Measurements from ENCODE around the gene CCDC18. TPM values are rescaled to one million over a fixed set of nuclear protein-coding genes. Genes with fewer than 3 reads are reported as not detected.

Gene CCDC18
- total RNA-seq (3.9 TPM), polyA plus RNA-seq (ENCODE audit: insufficient read depth, low read depth, low replicate concordance) (1.2 TPM)
- long read RNA-seq, donor 1, partial matches to known transcripts: 5 of 5 reads
- long read RNA-seq, donor 1, other reads (novel, unspliced or antisense): 0 of 5 reads
- long read RNA-seq, donor 2, partial matches to known transcripts: 33 of 77 reads
- long read RNA-seq, donor 2, other reads (novel, unspliced or antisense): 44 of 77 reads
- long read RNA-seq, donor 3, partial matches to known transcripts: 53 of 69 reads
- long read RNA-seq, donor 3, other reads (novel, unspliced or antisense): 16 of 69 reads
- long read RNA-seq, donor 4, partial matches to known transcripts: 23 of 23 reads
- long read RNA-seq, donor 4, other reads (novel, unspliced or antisense): 0 of 23 reads
- long read RNA-seq, donor 5: 0 reads
- long read RNA-seq, donor 6: 0 reads
- long read RNA-seq, donor 7, partial matches to known transcripts: 0 of 6 reads
- long read RNA-seq, donor 7, other reads (novel, unspliced or antisense): 6 of 6 reads
- long read RNA-seq, donor 8, partial matches to known transcripts: 5 of 5 reads
- long read RNA-seq, donor 8, other reads (novel, unspliced or antisense): 0 of 5 reads
- long read RNA-seq, donor 9: 0 reads
- long read RNA-seq, donor 10: 0 reads

- Histone ChIP-seq H3K4me1 (ENCODE audit: control insufficient read depth in 2 of 3, insufficient read depth in 2 of 3, low read depth in 1 of 3, low read length in 3 of 3) (peaks cover 0 to 16% (median 0%) of the 10 kb centered on the region in 3 donors), H3K36me3 (ENCODE audit: control insufficient read depth in 2 of 3, insufficient read depth in 3 of 3, low read length in 3 of 3) (no peaks in the 10 kb centered on the region), H3K9ac (ENCODE audit: low read length in 3 of 3) (peak within 1 kb of the TSS; percentile 81 to 99 (median 88)), H3K9me3 (ENCODE audit: control insufficient read depth in 2 of 3, insufficient read depth in 1 of 3, low read length in 3 of 3) (no peaks in the 10 kb centered on the region), H3K27ac (ENCODE audit: low read depth in 2 of 2, low read length in 2 of 2) (peak within 1 kb of the TSS; percentile 99), H3K4me3 (ENCODE audit: low read length in 3 of 3) (peak within 1 kb of the TSS; percentile 85 to 94 (median 91)), H3K27me3 (ENCODE audit: control insufficient read depth, insufficient read depth, low read length) (no peaks in the 10 kb centered on the region)
- no peak for FAIRE-seq
- no peak for TF ChIP-seq CTCF (IDR thresholded peaks at IDR 0.05; ENCODE audit: borderline replicate concordance, extremely low read depth, insufficient read depth)
- intact Hi-C loops (cut with DNase I): no loop called here
- DNase-seq: peak in 1 of 5 donors; percentile 57
Measured at GRCh38 chr1:93180723-93181613, at the start of gene CCDC18. Gene CCDC18 (plus strand): TSS chr1:93180724. CDS start chr1:93183362, 2,638 bp downstream.

GRCh38 chr1:93132638-93133037, 47.9 kb upstream of the CCDC18 start:
- FAIRE-seq (no peak), DNase-seq (no peak)
- no peak overlapping the region for H3K27ac ChIP-seq (ENCODE audit: low read depth in 2 of 2, low read length in 2 of 2)
- TF ChIP-seq CTCF (IDR thresholded peaks at IDR 0.05; ENCODE audit: borderline replicate concordance, extremely low read depth, insufficient read depth): no peak
- no peaks in the 10 kb centered on the region for H3K9me3 ChIP-seq (ENCODE audit: control insufficient read depth in 2 of 3, insufficient read depth in 1 of 3, low read length in 3 of 3)
- no peak overlapping the region for H3K9ac ChIP-seq (ENCODE audit: low read length in 3 of 3)
- no peak overlapping the region for H3K4me3 ChIP-seq (ENCODE audit: low read length in 3 of 3)
- no peaks in the 10 kb centered on the region for H3K27me3 ChIP-seq (ENCODE audit: control insufficient read depth, insufficient read depth, low read length)
- intact Hi-C loops (cut with DNase I): no loop called here
- peaks cover 8 to 19% (median 15%) of the 10 kb centered on the region in 3 donors for H3K36me3 ChIP-seq (ENCODE audit: control insufficient read depth in 2 of 3, insufficient read depth in 3 of 3, low read length in 3 of 3)
- no peaks in the 10 kb centered on the region for H3K4me1 ChIP-seq (ENCODE audit: control insufficient read depth in 2 of 3, insufficient read depth in 2 of 3, low read depth in 1 of 3, low read length in 3 of 3)

GRCh38 chr1:93136445-93136844, 44.1 kb upstream of the CCDC18 start:
- Histone ChIP-seq H3K9ac (ENCODE audit: low read length in 3 of 3) (no peak overlapping the region), H3K9me3 (ENCODE audit: control insufficient read depth in 2 of 3, insufficient read depth in 1 of 3, low read length in 3 of 3) (no peaks in the 10 kb centered on the region), H3K4me1 (ENCODE audit: control insufficient read depth in 2 of 3, insufficient read depth in 2 of 3, low read depth in 1 of 3, low read length in 3 of 3) (no peaks in the 10 kb centered on the region), H3K27ac (ENCODE audit: low read depth in 2 of 2, low read length in 2 of 2) (no peak overlapping the region), H3K4me3 (ENCODE audit: low read length in 3 of 3) (no peak overlapping the region), H3K27me3 (ENCODE audit: control insufficient read depth, insufficient read depth, low read length) (no peaks in the 10 kb centered on the region), H3K36me3 (ENCODE audit: control insufficient read depth in 2 of 3, insufficient read depth in 3 of 3, low read length in 3 of 3) (peaks cover 4 to 23% (median 16%) of the 10 kb centered on the region in 3 donors)
- no peak for DNase-seq
- FAIRE-seq: no peak
- no peak for TF ChIP-seq CTCF (IDR thresholded peaks at IDR 0.05; ENCODE audit: borderline replicate concordance, extremely low read depth, insufficient read depth)
- intact Hi-C loops (cut with DNase I): no loop called here
